ENCODE measurements around the gene VPS33A. TPM values are rescaled to one million over a fixed set of nuclear protein-coding genes. Genes with fewer than 3 reads are reported as not detected.
A peak's percentile ranks its signal among the peaks of the same experiment; 100 is the strongest.
"Not testable (repeated sequence)": the region's sequence is repeated elsewhere in the genome, so short reads cannot be mapped to it uniquely, and the experiment has no call there.

Gene VPS33A
- total and polyA plus RNA-seq, 2 donors (not counting 3 experiments of a cell fraction or from before 2014, with no cell fraction given), result 12.1 to 23.1 TPM

DNA sequence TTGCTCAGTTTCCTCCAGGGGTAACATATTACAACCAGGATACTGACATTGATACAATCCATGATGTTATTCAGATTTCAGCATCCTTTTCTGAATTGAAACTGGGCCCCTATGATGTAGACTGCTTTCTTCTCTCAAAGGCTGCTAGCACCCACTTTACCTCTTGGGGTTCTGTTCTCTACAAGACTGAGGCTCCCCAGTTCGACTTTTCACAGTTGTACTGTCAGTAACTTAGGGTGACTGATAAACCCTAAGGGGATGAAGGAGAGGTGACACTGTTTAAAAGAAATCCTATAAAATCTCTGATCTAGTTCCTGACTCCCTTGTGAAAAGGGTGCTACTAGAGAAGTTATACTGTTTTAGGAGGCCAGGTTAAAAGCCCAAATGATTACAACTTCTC, 818 bp downstream of the VPS33A start:
- ChIA-PET POLR2A (interaction anchor here (0.6 kb wide), 1 partner anchor 248 kb away, joined by 3 read pairs; no protein-coding TSS in a partner anchor), CTCF (no interaction called here)
- no peak for TF ChIP-seq CTCF (IDR thresholded peaks at IDR 0.05; ENCODE audit: extremely low read depth in 1 of 2, insufficient read depth in 1 of 2, low read depth in 1 of 2, low read length in 2 of 2)
- TF ChIP-seq JUN (IDR thresholded peaks at IDR 0.05; ENCODE audit: borderline replicate concordance, insufficient read depth, insufficient read length, low read depth), result no peak
- no peak for TF ChIP-seq MYC (IDR thresholded peaks at IDR 0.05; ENCODE audit: low read depth, low read length)
- TF ChIP-seq GATA2 (IDR thresholded peaks at IDR 0.05; ENCODE audit: insufficient read depth, insufficient read length, low read depth, low read length), result no peak
- TF ChIP-seq POLR2AphosphoS5 (IDR thresholded peaks at IDR 0.05; ENCODE audit: insufficient read depth, low read depth, low read length), result no peak
- no peak for TF ChIP-seq POLR2A (IDR thresholded peaks at IDR 0.05; ENCODE audit: low read depth, low read length)
- no peak for TF ChIP-seq EZH2 (IDR thresholded peaks at IDR 0.05; ENCODE audit: borderline replicate concordance, low read depth, low read length, severe bottlenecking)
- no peak for TF ChIP-seq FOS (IDR thresholded peaks at IDR 0.05; ENCODE audit: borderline replicate concordance, insufficient read depth, low read length)
- no peak for TF ChIP-seq MAX (IDR thresholded peaks at IDR 0.05; ENCODE audit: insufficient read depth, insufficient read length)
- Histone ChIP-seq H3K9ac (replicated peaks; ENCODE audit: extremely low read depth, insufficient read depth, low read length) (peak overlapping the region; percentile 89), H3K4me3 (replicated peaks in 1 of 3; ENCODE audit: insufficient read depth in 1 of 3, low read depth in 1 of 3, low read length in 3 of 3) (peak overlapping the region; percentile 48 to 86 (median 66)), H3K36me3 (ENCODE audit: control insufficient read depth in 2 of 2, extremely low read depth in 1 of 2, insufficient read depth in 2 of 2, low read length in 2 of 2) (peaks cover 1 to 8% of the 10 kb centered on the region in 2 experiments), H3K9me1 (replicated peaks; ENCODE audit: control insufficient read depth, extremely low read depth, insufficient read depth, low read length) (no peaks in the 10 kb centered on the region), H4K20me1 (replicated peaks; ENCODE audit: control insufficient read depth, extremely low read depth, insufficient read depth, low read length) (no peaks in the 10 kb centered on the region), H2AFZ (ENCODE audit: low read depth, low read length) (peak overlapping the region; percentile 42), H3K4me2 (ENCODE audit: insufficient read depth, low read length) (peak overlapping the region; percentile 76), H3K79me2 (ENCODE audit: control insufficient read depth, insufficient read depth, low read length) (peaks cover 3% of the 10 kb centered on the region), H3K27me3 (ENCODE audit: control insufficient read depth in 2 of 2, insufficient read depth in 2 of 2, low read length in 2 of 2) (no peaks in the 10 kb centered on the region), H3K9me3 (replicated peaks; ENCODE audit: control insufficient read depth, insufficient read depth, low read length) (no peaks in the 10 kb centered on the region), H3K4me1 (ENCODE audit: control insufficient read depth, extremely low read depth, insufficient read depth, low read length) (peaks cover 12% of the 10 kb centered on the region), H3K27ac (ENCODE audit: insufficient read depth, low read depth, low read length) (peak overlapping the region; percentile 48)
- FAIRE-seq (no peak), DNase-seq (ENCODE audit: low read depth, low spot score) (no peak)
- dilution Hi-C loops (cut with MboI; ENCODE audit: extremely low pct_ligation_motif_present, low sequenced_read_pairs) (no loop called here), intact Hi-C loops (cut with micrococcal nuclease) (no loop called here)
- BruUV-seq (replicated peaks), result no TSS peak

GRCh38 chr12:122260735-122261134, 5.6 kb downstream of the VPS33A start:
- dilution Hi-C loops (cut with MboI; ENCODE audit: extremely low pct_ligation_motif_present, low sequenced_read_pairs); DNase-seq (ENCODE audit: low read depth, low spot score); H3K27ac ChIP-seq (ENCODE audit: insufficient read depth, low read depth, low read length); H3K9ac ChIP-seq (replicated peaks; ENCODE audit: extremely low read depth, insufficient read depth, low read length); H3K36me3 ChIP-seq (ENCODE audit: control insufficient read depth in 2 of 2, extremely low read depth in 1 of 2, insufficient read depth in 2 of 2, low read length in 2 of 2); FAIRE-seq; POLR2A ChIA-PET; H3K9me3 ChIP-seq (replicated peaks; ENCODE audit: control insufficient read depth, insufficient read depth, low read length); H3K4me1 ChIP-seq (ENCODE audit: control insufficient read depth, extremely low read depth, insufficient read depth, low read length); H3K79me2 ChIP-seq (ENCODE audit: control insufficient read depth, insufficient read depth, low read length); intact Hi-C loops (cut with micrococcal nuclease); H4K20me1 ChIP-seq (replicated peaks; ENCODE audit: control insufficient read depth, extremely low read depth, insufficient read depth, low read length); H3K9me1 ChIP-seq (replicated peaks; ENCODE audit: control insufficient read depth, extremely low read depth, insufficient read depth, low read length); H2AFZ ChIP-seq (ENCODE audit: low read depth, low read length); H3K27me3 ChIP-seq (ENCODE audit: control insufficient read depth in 2 of 2, insufficient read depth in 2 of 2, low read length in 2 of 2); H3K4me2 ChIP-seq (ENCODE audit: insufficient read depth, low read length); CTCF ChIA-PET; BruUV-seq (replicated peaks); H3K4me3 ChIP-seq (replicated peaks in 1 of 3; ENCODE audit: insufficient read depth in 1 of 3, low read depth in 1 of 3, low read length in 3 of 3): not testable (repeated sequence)

GRCh38 chr12:122258939-122259338, 7.4 kb downstream of the VPS33A start:
- H3K4me3 ChIP-seq (replicated peaks in 1 of 3; ENCODE audit: insufficient read depth in 1 of 3, low read depth in 1 of 3, low read length in 3 of 3); H3K4me1 ChIP-seq (ENCODE audit: control insufficient read depth, extremely low read depth, insufficient read depth, low read length); H3K9me3 ChIP-seq (replicated peaks; ENCODE audit: control insufficient read depth, insufficient read depth, low read length); H3K27ac ChIP-seq (ENCODE audit: insufficient read depth, low read depth, low read length); H3K27me3 ChIP-seq (ENCODE audit: control insufficient read depth in 2 of 2, insufficient read depth in 2 of 2, low read length in 2 of 2); intact Hi-C loops (cut with micrococcal nuclease); H3K9me1 ChIP-seq (replicated peaks; ENCODE audit: control insufficient read depth, extremely low read depth, insufficient read depth, low read length); CTCF ChIA-PET; H2AFZ ChIP-seq (ENCODE audit: low read depth, low read length); H3K36me3 ChIP-seq (ENCODE audit: control insufficient read depth in 2 of 2, extremely low read depth in 1 of 2, insufficient read depth in 2 of 2, low read length in 2 of 2); H3K9ac ChIP-seq (replicated peaks; ENCODE audit: extremely low read depth, insufficient read depth, low read length); H4K20me1 ChIP-seq (replicated peaks; ENCODE audit: control insufficient read depth, extremely low read depth, insufficient read depth, low read length); H3K4me2 ChIP-seq (ENCODE audit: insufficient read depth, low read length); DNase-seq (ENCODE audit: low read depth, low spot score); H3K79me2 ChIP-seq (ENCODE audit: control insufficient read depth, insufficient read depth, low read length); BruUV-seq (replicated peaks); dilution Hi-C loops (cut with MboI; ENCODE audit: extremely low pct_ligation_motif_present, low sequenced_read_pairs); FAIRE-seq: not testable (repeated sequence)
- POLR2A ChIA-PET, result interaction anchor here (0.7 kb wide), 1 partner anchor 19 kb away, joined by 4 read pairs; no protein-coding TSS in a partner anchor
